GM12892 (cell line): Measurements from ENCODE around the gene NFAT5.
"Not testable (repeated sequence)": the region's sequence is repeated elsewhere in the genome, so short reads cannot be mapped to it uniquely, and the experiment has no call there.

ENCODE experiments used
- DNase-seq: peaks from one replicate; pipeline ENCODE4 v3.0.0; 2011; ENCODE audit not compliant: insufficient read length
- FAIRE-seq: peaks from 2 replicates; lab custom pipeline; 2011; peaks lifted over from hg19 to GRCh38; lab: Jason Lieb, UNC
- POLR2A ChIP-seq: IDR thresholded peaks from 2 replicates; pipeline ENCODE4 v1.6.1; 2011; ENCODE audit warnings: low read depth, low read length, control low read depth
- POLR2AphosphoS5 ChIP-seq: IDR thresholded peaks from 2 replicates; pipeline ENCODE4 v1.6.1; 2011; ENCODE audit warnings: low read depth, low read length, control low read depth
- TAF1 ChIP-seq: IDR thresholded peaks from 2 replicates; pipeline ENCODE4 v1.6.1; 2011; ENCODE audit warnings: low read depth, mild to moderate bottlenecking, control low read depth, low read length, borderline replicate concordance

NFAT5 gene

DNA sequence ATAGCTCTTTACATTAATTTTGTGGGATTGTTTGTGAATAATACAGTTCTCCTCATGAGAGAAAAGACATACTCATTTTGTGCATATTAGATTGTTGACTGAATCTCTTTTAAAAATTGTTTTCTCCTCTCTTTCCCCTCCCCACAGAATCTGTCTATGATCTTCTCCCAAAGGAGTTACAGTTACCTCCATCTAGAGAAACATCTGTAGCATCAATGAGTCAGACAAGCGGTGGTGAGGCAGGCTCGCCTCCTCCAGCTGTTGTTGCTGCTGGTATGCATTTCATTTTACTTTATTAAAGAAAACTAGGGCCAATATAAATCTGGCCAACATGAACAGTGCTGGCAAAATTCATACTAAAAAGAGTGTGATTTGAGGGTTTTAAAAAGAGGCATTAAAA, 60.5 kb downstream of the NFAT5 start:
- TF ChIP-seq TAF1 (no peak), POLR2AphosphoS5 (no peak), POLR2A (no peak)
- DNase-seq, result no peak
- FAIRE-seq, result no peak

DNA sequence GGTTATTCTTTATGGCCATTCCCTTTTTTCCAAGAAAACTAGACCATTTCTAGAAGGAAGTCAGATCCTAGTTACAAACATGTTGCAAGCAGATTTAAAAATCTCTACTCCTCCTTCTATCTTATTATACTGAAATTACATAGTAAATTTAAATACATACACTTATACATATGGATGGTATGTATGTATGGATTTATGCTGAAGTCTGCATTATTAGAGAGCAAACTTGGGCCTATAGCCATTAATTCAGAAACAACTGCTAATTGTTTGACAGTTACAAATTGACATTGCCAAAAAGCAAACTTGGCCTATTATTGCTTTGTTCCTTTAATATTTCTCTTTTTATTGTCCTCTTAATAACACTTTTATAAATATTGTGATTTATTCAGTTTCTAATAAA, 67.1 kb downstream of the NFAT5 start:
- FAIRE-seq (no peak), DNase-seq (no peak)
- TF ChIP-seq POLR2AphosphoS5 (no peak), POLR2A (no peak), TAF1 (no peak)

DNA sequence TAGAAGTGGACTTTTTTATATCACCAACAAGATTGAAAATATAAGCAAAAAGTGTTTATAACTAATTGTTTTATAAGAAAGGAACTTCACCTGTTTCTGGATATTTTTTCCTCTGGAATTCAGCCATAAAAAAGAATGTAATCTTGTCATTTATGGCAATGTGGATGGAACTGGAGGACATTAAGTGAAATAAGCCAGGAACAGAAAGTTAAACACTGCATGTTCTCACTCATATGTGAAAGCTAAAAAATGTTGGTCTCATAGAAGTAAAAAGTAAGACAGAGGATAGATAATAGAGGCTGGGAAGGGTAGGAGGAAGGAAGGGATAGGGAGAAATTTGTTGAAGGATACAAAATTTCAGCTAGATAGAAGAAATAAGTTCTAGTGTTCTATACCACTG, 67.6 kb downstream of the NFAT5 start:
- TF ChIP-seq POLR2AphosphoS5, result no peak
- DNase-seq, result no peak
- no peak for FAIRE-seq

DNA sequence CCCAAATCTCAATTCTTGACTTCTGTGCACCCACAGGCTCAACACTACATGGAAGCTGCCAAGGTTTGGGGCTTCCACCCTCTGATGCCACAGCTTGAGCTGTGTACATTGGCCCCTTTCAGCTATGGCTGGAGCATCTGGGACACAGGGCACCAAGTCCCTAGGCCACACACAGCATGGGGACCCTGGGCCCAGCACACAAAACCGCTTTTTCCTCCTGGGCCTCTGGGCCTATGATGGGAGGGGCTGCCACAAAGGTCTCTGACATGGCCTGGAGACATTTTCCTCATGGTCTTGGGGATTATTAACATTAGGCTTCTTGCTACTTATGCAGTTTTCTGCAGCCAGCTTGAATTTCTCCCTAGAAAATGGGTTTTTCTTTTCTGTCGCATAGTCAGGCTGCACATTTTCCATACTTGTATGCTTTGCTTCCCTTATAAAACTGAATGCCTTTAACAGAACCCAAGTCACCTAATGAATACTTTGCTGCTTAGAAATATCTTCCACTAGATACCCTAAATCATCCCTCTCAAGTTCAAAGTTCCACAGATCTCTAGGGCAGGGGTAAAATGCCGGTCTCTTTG, 70.9 kb downstream of the NFAT5 start:
- not testable (repeated sequence) for FAIRE-seq, DNase-seq

DNA sequence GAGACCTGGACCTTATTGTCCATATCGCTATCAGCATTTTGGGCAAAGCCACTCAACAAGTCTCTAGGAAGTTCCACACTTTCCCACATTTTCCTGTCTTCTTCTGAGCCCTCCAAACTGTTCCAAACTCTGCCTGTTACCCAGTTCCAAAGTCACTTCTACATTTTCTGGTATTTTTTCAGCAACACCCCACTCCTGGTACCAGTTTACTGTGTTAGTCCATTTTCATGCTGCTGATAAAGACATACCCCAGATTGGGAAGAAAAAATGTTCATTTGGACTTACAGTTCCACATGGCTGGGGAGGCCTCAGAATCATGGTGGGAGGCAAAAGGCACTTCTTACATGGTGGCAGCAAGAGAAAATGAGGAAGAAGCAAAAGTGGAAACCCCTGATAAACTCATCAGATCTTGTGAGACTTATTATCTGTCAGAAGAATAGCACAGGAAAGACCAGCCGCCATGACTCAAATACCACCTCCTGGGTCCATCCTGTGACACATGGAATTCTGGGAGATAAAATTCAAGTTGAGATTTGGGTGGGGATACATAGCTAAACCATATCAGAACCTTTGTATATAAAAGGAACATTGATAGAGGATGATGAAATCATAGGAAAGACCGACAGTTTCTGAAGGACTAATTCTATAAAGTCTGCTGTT, 71.6 kb downstream of the NFAT5 start:
- not testable (repeated sequence) for DNase-seq, FAIRE-seq

DNA sequence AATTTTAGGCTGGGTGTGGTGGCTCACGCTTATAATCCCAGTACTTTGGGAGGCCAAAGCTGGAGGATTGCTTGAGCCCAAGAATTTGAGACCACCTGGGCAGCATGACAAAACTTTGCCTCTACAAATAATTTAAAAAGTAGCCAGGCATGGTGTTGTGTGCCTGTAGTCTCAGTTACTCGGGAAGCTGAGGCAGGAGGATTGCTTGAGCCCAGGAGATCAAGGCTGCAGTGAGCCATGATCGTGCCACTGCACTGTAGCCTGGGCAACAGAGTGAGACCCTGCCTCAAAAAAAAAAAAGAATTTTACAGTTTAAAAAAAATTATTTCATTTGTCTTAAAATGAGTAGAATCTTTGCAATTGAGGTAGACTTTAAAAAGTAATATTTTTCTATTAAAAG, 78.2 kb downstream of the NFAT5 start:
- FAIRE-seq, result peak; percentile 21
- not testable (repeated sequence) for DNase-seq

DNA sequence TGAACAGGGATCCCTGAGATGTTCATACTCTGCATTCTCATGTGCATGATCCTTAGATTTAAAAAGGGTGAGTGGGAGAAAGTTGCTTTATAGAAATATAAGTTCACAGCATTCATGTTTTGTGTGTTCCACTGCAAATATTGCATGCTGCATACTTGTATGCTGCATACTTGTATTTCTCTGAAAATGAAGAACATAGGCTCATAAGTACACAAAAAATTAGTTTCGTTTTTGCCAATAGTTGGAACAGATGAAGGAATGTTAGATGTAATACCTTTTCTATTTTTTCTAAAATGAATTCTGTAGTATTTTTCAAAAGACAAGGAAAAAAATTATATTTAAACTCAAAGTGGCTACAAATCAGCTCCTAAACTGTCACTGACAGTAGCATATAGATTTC, 79.0 kb downstream of the NFAT5 start:
- TF ChIP-seq POLR2A (no peak), TAF1 (no peak), POLR2AphosphoS5 (no peak)

DNA sequence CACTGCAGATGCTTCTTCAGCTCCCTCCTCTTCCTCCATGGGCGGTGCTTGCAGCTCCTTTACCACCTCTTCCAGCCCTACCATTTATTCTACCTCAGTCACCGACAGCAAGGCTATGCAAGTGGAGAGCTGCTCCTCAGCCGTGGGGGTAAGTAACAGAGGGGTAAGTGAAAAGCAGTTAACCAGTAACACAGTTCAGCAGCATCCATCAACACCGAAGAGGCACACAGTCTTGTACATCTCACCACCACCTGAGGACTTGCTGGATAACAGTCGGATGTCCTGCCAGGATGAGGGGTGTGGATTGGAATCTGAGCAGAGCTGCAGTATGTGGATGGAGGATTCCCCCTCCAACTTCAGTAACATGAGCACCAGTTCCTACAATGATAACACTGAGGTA, 81.3 kb downstream of the NFAT5 start:
- peak; percentile 42 for FAIRE-seq
- TF ChIP-seq TAF1 (no peak), POLR2AphosphoS5 (no peak), POLR2A (no peak)
- DNase-seq, result no peak

More for the DNA sequence above, 79.0 kb downstream of the NFAT5 start:
- FAIRE-seq (no peak), DNase-seq (no peak)

DNA sequence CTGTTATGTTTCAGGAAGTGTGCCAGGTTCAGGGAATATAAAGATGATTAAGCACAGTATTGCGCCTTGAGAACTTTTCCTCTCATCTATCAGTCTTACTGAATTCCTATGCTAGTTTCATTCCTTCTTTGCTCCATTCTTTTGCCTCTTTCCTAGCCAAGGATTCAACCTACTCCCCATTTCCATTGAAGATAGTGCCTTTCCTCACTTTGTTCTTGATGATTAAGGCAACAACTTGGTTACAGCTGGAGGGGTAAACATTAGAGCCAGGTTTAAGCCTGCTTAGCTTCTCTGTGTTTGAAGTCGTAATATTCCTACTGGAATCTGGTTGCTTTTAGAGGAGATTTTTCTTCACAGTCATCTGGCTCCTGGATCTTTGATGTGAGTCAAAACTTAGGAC, 85.5 kb downstream of the NFAT5 start:
- no peak for FAIRE-seq
- no peak for DNase-seq
- TF ChIP-seq POLR2AphosphoS5, result no peak
- no peak for TF ChIP-seq POLR2A
- no peak for TF ChIP-seq TAF1

DNA sequence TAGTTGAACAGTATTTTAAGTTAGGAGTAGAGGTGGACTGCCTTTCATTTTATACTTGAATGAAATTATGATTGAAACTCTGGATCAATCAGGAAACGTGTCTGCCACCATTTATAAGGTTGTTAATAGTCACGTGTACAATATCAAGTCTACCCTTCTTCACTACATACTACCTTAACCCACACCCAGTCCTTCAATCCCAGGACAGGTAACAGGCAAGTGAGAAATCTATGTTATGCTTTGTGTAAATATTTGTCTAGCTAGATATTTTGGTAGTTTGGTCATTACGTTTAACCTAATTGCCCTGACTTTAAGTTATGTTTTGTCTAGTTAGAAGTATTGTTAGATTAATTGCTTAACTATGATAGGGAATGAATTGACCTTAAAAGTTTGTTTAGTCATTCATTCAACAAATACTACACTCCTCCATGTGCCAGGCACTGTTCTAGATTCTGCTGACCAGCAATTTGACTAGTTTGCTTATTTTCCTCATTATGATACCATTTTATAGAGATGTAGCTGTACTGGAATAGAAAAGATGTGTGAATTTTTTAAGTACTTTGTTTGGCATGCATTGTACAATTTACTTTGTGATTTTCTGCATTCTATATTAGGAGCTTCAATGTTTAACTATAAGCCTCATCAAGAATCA, 88.6 kb downstream of the NFAT5 start:
- TF ChIP-seq POLR2AphosphoS5 (no peak), TAF1 (no peak), POLR2A (no peak)
- FAIRE-seq, result peak; percentile 38

DNA sequence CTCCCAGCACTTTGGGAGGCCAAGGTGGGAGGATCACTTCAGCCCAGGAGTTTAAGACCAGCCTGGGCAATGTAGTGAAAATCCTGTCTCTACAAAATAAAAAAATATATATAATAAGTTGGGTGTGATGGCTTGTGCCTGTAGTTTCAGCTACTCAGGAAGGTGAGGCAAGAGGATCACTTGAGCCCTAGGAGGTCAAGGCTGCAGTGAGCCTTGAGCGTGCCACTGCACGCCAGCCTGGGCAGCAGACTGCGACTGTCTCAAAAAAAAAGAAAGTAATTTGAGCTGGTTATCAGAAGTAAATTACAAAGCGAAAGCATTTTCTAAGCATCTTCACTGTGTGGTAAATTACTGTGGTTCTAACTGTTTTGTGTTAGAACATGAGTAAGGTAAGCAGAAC, 94.4 kb downstream of the NFAT5 start:
- FAIRE-seq, result no peak
- DNase-seq, result no peak

More for the DNA sequence above, 88.6 kb downstream of the NFAT5 start:
- DNase-seq, result no peak

DNA sequence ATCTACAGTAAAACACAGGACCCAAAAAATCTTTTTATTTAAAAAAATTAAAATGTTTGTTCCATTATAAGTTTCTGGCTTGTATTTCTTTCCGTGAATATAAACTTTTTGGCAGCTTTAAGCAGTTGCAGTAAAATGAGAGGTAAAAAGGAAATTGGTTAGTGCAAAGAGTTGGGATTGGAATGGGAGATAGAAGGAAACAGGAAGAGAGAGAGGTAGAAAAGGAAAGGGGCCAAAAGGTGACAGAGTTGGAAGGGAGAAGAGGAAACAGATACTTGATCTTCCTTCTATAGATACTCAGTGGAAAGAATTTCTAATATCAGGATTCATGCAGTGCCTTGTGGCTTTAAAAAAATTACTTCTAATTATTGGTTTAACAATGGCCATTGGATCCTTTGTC, 97.1 kb downstream of the NFAT5 start:
- TF ChIP-seq POLR2AphosphoS5 (no peak), TAF1 (no peak), POLR2A (no peak)
- DNase-seq (no peak), FAIRE-seq (no peak)

More for the DNA sequence above, 94.4 kb downstream of the NFAT5 start:
- TF ChIP-seq POLR2AphosphoS5, result no peak
- no peak for TF ChIP-seq POLR2A
- no peak for TF ChIP-seq TAF1

DNA sequence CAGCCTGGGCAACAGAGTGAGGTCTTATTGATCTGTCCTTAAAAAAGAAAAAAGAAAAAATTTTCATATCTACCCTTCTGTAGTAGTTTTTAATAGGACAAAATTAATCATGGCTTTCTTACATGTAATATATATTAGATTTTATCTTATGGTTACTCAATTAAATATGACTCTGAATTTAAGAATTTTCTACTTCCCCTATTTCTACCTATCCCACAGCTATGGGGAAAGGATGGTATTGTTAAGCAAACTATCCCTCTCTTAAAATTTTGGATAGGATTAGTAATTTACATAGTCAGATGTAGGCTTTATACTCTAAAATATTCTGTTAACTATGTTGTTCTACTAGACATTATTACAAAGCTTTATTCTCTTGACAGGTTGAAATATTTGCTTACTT, 98.1 kb downstream of the NFAT5 start:
- DNase-seq, result no peak
- FAIRE-seq, result no peak
- TF ChIP-seq POLR2AphosphoS5, result no peak
- no peak for TF ChIP-seq TAF1
- no peak for TF ChIP-seq POLR2A
